Measurements from ENCODE around the gene PDE11A.

DNA sequence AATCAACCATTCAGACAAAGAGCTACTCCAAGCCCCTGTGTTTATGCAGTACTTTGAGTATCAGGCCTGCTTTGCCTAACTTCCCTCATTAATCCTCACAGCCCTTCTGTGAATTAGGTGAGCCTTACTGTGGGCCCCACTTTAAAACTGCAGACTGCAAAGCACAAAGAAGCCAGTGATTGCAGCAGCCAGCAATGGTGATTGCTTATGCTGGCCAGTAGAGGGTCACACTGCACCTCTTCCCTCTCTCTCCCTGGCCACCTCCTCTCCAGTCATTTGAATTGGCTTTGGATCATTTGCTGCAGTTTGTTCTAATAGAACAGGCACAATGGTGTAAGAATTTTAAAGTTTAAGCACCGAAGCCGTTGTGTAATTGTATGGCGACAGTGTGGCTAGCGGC is 450.1 kb downstream of the PDE11A start:
- TF ChIP-seq SP1 (IDR thresholded peaks at IDR 0.05): no peak
- TF ChIP-seq SUZ12 (IDR thresholded peaks at IDR 0.05): no peak
- no peak for TF ChIP-seq BHLHE40 (IDR thresholded peaks at IDR 0.05; ENCODE audit: borderline replicate concordance)
- TF ChIP-seq L3MBTL2 (conservative IDR thresholded peaks at IDR 0.05): no peak
- no peak for TF ChIP-seq ZNF384 (IDR thresholded peaks at IDR 0.05)
- TF ChIP-seq FOXA1 (IDR thresholded peaks at IDR 0.05): no peak
- TF ChIP-seq NFRKB (IDR thresholded peaks at IDR 0.05): no peak
- TF ChIP-seq, protein P1, sequence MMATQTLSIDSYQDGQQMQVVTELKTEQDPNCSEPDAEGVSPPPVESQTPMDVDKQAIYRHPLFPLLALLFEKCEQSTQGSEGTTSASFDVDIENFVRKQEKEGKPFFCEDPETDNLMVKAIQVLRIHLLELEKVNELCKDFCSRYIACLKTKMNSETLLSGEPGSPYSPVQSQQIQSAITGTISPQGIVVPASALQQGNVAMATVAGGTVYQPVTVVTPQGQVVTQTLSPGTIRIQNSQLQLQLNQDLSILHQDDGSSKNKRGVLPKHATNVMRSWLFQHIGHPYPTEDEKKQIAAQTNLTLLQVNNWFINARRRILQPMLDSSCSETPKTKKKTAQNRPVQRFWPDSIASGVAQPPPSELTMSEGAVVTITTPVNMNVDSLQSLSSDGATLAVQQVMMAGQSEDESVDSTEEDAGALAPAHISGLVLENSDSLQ (IDR thresholded peaks at IDR 0.05): no peak
- no peak for TF ChIP-seq HDGF (IDR thresholded peaks at IDR 0.05; ENCODE audit: borderline replicate concordance)
